ENCODE results near the gene CYP39A1. TPM values are rescaled to one million over a fixed set of nuclear protein-coding genes. Genes with fewer than 3 reads are reported as not detected.

CYP39A1 gene
- total RNA-seq, 6 donors from 2014 or later: 2.6 to 10.3 (median 5.0) TPM

- no peaks in the 10 kb centered on the region for H3K4me1 ChIP-seq
- no peaks in the 10 kb centered on the region for H3K9me3 ChIP-seq
- ATAC-seq (ENCODE audit: low FRiP score in 2 of 2): no peak
- WGBS, 2 donors: 53 to 58% methylated on average over 4 of the region's 4 CpGs
- no peak overlapping the region for H3K27ac ChIP-seq
- TF ChIP-seq POLR2A (IDR thresholded peaks at IDR 0.05) (no peak), POLR2AphosphoS5 (IDR thresholded peaks at IDR 0.05) (no peak), EP300 (IDR thresholded peaks at IDR 0.05) (no peak)
- TF ChIP-seq, protein P1, sequence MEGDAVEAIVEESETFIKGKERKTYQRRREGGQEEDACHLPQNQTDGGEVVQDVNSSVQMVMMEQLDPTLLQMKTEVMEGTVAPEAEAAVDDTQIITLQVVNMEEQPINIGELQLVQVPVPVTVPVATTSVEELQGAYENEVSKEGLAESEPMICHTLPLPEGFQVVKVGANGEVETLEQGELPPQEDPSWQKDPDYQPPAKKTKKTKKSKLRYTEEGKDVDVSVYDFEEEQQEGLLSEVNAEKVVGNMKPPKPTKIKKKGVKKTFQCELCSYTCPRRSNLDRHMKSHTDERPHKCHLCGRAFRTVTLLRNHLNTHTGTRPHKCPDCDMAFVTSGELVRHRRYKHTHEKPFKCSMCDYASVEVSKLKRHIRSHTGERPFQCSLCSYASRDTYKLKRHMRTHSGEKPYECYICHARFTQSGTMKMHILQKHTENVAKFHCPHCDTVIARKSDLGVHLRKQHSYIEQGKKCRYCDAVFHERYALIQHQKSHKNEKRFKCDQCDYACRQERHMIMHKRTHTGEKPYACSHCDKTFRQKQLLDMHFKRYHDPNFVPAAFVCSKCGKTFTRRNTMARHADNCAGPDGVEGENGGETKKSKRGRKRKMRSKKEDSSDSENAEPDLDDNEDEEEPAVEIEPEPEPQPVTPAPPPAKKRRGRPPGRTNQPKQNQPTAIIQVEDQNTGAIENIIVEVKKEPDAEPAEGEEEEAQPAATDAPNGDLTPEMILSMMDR (IDR thresholded peaks at IDR 0.05): no peak
- no peak overlapping the region for H3K4me3 ChIP-seq
- no peak for DNase-seq
- H3K27me3 ChIP-seq: no peaks in the 10 kb centered on the region
- no peaks in the 10 kb centered on the region for H3K36me3 ChIP-seq
Measured at GRCh38 chr6:46556053-46556452, 96.6 kb downstream of the CYP39A1 start.

DNA sequence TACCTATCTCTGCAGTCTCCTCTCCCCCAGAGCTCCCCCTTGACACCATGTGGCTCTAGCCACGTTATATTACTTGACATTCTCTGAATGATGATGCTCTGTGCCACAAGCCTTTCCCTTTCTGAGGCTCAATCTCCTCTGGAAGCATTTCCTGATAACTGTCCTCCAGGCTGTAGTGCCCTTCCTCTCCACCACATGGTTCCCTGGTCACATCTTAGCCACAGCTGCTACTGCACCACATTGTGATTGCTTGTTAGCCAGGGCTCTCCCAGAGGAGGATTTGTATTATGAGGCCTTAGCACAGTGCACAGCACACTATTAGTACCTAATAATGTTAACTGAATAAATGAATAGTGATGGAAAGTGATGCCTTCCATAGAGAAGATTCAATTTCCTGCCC lies 97.5 kb downstream of the CYP39A1 start:
- Histone ChIP-seq H3K9me3 (no peaks in the 10 kb centered on the region), H3K4me3 (no peak overlapping the region), H3K36me3 (no peaks in the 10 kb centered on the region), H3K4me1 (no peaks in the 10 kb centered on the region), H3K27ac (no peak overlapping the region), H3K27me3 (no peaks in the 10 kb centered on the region)
- no peak for DNase-seq
- WGBS, 2 donors: 46 to 57% methylated on average over 1 of the region's 1 CpG
- ATAC-seq (ENCODE audit: low FRiP score in 2 of 2): no peak
- no peak for TF ChIP-seq POLR2A (IDR thresholded peaks at IDR 0.05)
- no peak for TF ChIP-seq EP300 (IDR thresholded peaks at IDR 0.05)
- TF ChIP-seq, protein P1 (IDR thresholded peaks at IDR 0.05): no peak
- TF ChIP-seq POLR2AphosphoS5 (IDR thresholded peaks at IDR 0.05): no peak

GRCh38 chr6:46549155-46549554 lies 103.5 kb downstream of the CYP39A1 start:
- no peak for ATAC-seq (ENCODE audit: low FRiP score in 2 of 2)
- Histone ChIP-seq H3K27me3 (no peaks in the 10 kb centered on the region), H3K27ac (no peak overlapping the region), H3K9me3 (no peaks in the 10 kb centered on the region), H3K4me3 (no peak overlapping the region), H3K36me3 (no peaks in the 10 kb centered on the region), H3K4me1 (no peaks in the 10 kb centered on the region)
- TF ChIP-seq POLR2AphosphoS5 (IDR thresholded peaks at IDR 0.05) (no peak), EP300 (IDR thresholded peaks at IDR 0.05) (no peak), POLR2A (IDR thresholded peaks at IDR 0.05) (no peak)
- TF ChIP-seq, protein P1 (IDR thresholded peaks at IDR 0.05): no peak
- no peak for DNase-seq

GRCh38 chr6:46541556-46541955 lies 111.1 kb downstream of the CYP39A1 start:
- Histone ChIP-seq H3K27ac (no peak overlapping the region), H3K4me1 (no peaks in the 10 kb centered on the region), H3K36me3 (no peaks in the 10 kb centered on the region), H3K9me3 (no peaks in the 10 kb centered on the region), H3K4me3 (no peak overlapping the region), H3K27me3 (no peaks in the 10 kb centered on the region)
- TF ChIP-seq POLR2AphosphoS5 (IDR thresholded peaks at IDR 0.05) (no peak), POLR2A (IDR thresholded peaks at IDR 0.05) (no peak), EP300 (IDR thresholded peaks at IDR 0.05) (no peak)
- TF ChIP-seq, protein P1 (IDR thresholded peaks at IDR 0.05): no peak
- WGBS, 2 donors: 88 to 100% methylated on average over 3 of the region's 3 CpGs
- ATAC-seq (ENCODE audit: low FRiP score in 2 of 2) (no peak), DNase-seq (no peak)

GRCh38 chr6:46539866-46540265 lies 112.8 kb downstream of the CYP39A1 start:
- ATAC-seq (ENCODE audit: low FRiP score in 2 of 2) (no peak), DNase-seq (no peak)
- H3K9me3 ChIP-seq: no peaks in the 10 kb centered on the region
- no peaks in the 10 kb centered on the region for H3K27me3 ChIP-seq
- 71 to 79% methylated on average over 2 of the region's 2 CpGs for WGBS, 2 donors
- no peaks in the 10 kb centered on the region for H3K4me1 ChIP-seq
- no peaks in the 10 kb centered on the region for H3K36me3 ChIP-seq
- no peak overlapping the region for H3K27ac ChIP-seq
- no peak overlapping the region for H3K4me3 ChIP-seq
- TF ChIP-seq EP300 (IDR thresholded peaks at IDR 0.05) (no peak), POLR2A (IDR thresholded peaks at IDR 0.05) (no peak), POLR2AphosphoS5 (IDR thresholded peaks at IDR 0.05) (no peak)
- TF ChIP-seq, protein P1 (IDR thresholded peaks at IDR 0.05): no peak
